NCI-H748 treated with DMSO at 0.1 percent for 48 hours (cell line): ENCODE data around the gene DUSP28.
"Not testable (repeated sequence)": the region's sequence is repeated elsewhere in the genome, so short reads cannot be mapped to it uniquely, and the experiment has no call there.

Experiments used
- DNase-seq: peaks from one replicate; lab custom pipeline; 2025; lab: John Stamatoyannopoulos, UW

Gene DUSP28

DNA sequence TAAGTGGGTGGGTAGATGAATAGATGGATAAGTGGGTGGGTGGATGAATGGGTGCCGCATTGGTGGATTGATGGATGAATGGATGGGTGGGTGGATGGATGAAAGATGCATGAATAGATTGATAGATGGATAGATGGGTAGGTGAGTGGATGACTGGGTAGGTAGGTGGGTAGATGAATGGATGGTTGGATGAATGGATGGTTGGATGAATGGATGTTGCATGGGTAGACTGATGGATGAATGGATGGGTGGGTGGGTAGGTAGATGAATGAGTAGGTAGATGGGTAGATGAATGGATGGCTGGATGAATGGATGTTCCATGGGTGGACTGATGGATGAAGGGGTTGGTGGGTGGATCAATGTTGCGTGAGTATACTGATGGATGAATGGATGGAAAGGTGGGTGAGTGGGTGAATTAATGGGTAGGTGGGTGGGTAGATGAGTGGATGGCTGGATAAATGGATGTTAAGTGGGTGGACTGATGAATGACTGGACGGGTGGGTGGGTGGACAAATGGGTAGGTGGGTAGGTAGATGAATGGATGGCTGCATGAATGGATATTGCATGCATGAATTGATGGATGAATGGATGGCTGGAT is 32.9 kb upstream of the DUSP28 start:
- DNase-seq: no peak

DNA sequence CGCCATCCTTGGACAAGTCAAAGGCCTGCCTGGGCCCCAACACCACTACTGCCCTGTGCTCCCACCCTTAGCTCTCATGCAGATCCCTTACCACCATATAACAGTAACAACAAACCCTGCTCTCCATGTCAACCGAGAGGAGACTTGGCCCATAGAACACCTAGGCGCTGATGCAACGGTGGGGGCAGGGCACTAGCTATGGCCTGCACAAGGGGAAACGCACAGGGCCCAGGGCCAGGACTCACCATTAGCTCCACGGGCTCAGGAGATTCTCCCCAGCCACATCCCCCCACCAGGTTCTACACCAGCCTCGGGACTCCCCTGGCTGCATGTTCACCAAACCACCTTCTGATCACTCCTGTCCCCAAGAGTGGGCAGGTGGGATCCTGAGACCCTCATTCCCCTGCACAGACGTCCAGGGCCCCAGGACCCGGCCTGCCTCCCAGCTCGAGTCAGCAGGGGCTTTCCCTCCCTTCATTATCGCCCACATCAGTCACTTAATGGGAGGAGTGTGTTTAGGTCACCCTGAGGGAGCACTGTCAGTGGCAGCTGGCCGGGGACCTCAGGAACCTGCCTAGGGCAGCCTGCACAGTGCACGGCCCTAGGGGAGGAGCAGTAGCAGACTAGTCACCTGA is 31.6 kb upstream of the DUSP28 start:
- DNase-seq: no peak

DNA sequence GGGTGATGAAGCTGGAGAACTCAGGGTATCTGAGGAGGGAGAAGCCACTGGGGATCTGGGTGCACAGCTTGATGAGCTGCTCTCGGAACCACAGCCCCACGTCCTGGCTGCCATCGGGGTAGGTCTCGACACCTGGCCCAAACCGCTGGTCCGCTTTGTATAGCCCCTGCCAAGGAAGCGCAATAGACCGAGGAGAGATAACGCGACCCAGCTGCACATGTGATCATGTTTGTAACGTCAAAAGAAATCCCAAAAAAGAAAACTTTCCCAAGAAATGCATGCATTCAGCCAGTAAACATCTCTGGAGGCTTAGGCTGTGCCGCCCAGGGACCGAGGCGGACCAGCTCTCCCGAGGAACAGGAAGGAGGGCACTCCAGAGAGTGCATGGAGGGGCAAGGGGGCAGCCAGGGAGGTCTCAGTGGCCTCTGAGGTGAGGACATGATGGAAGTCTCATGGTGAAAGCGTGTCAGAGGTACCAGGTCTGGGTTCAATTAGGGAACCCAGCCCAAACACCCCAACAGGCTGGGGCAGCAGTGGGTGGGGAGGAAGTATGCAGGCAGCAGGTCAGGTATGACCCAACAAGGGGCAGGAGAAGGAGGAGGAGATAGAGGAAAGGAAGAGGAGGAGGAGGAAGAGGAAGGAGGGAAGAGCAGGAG is 30.7 kb upstream of the DUSP28 start:
- no peak for DNase-seq

DNA sequence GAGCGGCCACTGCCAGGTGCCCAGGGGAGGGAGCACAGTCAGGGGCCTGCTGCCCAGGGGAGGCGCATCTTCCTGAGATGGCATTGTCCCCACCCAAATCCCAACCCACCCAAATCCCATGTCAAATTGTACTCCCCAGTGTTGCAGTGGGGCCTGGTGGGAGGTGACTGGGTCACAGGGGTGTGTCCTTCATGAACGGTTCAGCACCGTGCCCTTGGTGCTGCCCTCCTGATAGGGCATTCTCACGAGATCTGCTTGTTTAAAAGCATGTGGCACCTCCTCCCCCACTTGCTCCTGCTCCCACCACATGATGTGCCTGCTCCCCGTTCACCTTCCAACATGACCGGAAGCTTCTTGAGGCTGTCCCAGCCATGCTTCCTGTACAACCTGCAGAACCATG is 30.0 kb upstream of the DUSP28 start:
- no peak for DNase-seq

DNA sequence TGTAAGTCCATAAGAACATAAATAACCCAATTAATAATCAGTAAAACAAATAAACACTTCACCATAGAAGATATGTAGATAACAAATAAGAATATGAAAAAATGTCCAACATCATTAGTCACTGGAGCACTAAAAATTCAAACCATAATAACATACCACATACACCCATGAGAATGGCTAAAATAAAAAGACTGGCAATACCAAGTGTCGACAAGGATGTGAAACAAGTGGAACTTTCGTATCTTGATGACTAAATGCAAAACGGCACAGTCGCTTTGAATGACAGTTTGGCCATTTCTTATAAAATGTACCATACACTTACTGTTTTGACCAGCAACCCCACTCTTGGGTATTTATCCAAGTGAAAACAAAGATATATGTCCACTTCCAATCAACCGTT is 29.1 kb upstream of the DUSP28 start:
- no peak for DNase-seq

DNA sequence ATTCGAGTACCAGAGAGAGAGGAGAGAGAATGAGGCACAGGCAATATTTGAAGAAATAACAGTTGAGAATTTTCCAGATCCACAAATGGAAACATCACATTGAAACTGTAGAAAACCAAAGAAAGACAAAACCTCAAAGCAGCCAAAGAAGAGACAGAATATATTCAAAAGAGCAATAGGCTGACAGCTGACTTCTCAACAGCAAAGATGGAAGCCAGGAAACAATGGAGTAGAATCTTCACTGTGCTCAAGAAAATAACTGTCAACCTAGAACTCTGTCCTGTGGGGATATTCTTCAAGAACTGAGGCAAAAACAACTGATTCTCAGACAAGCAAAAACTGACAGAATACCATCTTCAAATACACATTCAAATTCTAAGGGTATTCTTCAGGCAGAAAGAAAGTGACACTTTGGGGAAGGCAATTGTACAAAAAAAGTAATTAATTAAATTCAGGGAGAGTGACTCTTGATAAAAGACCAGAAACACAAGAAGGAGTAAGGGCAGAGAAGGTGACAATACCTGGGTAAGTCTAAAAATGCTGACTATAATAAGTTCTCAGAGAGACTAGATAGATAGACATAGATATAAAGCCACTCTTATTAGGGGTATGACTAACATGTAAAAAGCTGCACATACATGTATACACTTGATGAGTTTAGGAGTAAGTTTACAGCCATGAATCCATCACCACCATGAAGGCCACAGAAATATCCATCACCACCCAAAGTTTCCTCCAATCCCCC is 28.0 kb upstream of the DUSP28 start:
- no peak for DNase-seq

DNA sequence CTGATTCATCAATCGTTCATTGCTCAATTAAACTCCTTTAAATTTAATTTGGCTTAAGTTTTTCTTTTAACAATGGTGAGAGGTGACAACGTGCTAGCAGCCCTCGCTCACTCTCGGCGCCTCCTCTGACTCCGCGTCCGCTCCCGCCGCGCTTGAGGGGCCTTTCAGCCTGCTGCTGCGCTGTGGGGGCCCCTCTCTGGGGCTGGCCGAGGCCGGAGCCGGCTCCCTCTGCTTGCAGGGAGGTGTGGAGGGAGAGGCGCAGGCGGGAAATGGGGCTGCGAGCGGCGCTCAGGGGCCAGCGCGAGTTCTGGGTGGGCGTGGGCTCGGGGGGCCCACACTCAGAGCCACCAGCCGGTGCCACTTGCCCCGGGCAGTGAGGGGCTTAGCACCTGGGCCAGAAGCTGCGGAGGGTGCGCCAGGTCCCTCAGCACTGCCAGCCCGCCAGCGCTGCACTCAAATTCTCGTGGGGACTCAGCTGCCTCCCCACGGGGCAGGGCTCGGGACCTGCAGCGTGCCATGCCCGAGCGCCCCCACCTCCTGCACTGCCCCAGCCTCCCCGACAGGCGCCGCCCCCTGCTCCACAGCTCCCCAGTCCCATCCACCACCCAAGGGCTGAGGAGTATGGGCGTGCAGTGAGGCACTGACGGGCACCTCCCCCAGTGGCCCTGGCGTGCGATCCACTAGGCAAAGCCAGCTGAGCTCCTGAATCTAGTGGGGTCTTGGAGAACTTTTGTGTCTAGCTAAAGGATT is 22.0 kb upstream of the DUSP28 start:
- no peak for DNase-seq

DNA sequence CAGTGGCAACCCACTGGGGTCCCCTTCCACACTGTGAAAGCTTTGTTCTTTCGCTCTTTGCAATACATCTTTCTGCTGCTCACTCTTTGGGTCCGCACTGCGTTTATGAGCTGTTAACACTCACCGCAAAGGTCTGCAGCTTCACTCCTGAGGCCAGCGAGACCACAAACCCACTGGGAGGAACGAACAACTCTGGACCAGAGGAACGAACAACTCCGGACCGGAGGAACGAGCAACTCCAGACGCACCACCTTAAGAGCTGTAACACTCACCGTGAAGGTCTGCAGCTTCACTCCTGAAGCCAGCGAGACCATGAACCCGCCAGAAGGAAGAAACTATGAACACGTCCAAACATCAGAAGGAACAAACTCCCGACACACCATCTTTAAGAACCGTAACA is 21.1 kb upstream of the DUSP28 start:
- not testable (repeated sequence) for DNase-seq

DNA sequence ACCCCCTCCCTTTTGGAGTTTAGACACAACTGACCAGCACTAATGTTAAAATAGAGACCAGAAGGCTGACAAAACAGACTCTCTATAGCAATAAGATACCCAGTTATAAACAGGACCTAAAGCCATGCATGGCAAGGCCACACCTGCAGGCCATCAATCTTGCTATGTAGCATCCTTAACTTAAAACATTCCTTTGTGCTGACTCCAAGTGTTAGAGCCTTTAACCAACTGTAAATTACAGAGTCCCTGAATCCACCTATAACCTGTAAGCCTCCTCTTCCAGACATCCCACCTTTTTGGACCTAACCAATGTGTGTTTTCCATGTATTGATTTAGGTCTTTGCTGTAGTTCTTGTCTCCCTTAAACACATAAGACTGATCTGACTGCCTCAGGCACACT is 20.3 kb upstream of the DUSP28 start:
- no peak for DNase-seq

DNA sequence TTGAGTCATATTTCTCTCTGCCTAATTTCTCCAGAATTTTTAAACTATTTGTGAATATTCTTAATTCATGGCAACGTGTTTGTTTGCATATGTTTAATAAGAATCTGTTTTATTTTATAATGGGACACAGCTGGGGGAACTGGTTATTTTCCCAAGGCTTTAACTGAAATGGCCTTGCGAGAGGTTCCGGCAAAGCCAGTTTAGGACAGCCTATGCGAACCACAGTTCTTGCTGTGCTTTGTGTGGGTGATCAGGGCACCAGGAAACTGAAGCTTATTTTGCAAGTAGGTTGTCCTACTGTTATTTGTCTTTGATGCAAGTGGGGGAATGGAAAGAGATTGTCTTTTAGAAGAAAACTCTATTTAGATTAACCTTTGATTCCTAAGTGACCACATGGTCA is 8.9 kb upstream of the DUSP28 start:
- DNase-seq: no peak

DNA sequence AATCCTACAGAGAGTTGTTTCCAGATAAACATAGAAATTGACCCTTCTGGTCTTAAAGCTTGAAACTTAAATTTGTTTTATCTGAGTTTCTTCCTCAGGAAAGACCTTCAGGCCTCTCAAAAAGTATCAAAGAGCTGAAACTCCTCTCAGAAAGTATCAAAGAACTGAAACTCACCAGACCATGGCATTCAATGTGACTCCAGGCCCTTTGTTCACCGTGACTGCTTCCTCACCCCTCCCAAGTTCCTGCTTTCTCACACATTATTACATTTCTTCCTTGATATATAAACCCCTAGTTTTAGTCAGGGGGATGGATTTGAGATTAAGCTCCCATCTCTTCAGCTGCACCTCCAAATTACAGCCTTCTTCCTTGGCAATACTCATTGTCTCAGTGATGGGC is 8.3 kb upstream of the DUSP28 start:
- no peak for DNase-seq

DNA sequence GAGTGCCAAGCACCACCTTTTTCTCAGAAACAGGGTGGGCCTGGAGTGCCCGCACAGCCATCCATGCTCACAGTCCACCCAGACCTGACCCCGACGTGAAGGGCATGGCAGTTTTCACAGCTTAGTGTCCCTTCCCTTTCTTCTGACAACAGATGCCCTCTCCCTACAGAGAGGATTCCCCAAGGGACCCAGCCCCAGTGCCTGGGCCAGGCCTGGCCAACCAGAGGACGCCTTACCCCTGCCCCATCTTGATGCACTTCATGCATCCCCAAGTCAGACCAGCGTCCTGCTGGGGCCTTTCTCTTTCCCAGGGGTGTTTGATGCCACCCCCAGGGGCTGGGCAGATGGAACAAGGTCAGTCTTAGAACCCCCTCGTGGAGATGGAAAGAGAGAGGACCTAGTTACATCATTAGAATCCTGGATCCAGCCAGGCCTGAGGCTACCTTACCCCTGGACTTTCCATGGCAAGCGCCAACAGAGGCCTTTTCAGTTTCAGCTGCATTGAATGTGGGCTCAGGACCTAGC is 6.1 kb upstream of the DUSP28 start:
- no peak for DNase-seq

DNA sequence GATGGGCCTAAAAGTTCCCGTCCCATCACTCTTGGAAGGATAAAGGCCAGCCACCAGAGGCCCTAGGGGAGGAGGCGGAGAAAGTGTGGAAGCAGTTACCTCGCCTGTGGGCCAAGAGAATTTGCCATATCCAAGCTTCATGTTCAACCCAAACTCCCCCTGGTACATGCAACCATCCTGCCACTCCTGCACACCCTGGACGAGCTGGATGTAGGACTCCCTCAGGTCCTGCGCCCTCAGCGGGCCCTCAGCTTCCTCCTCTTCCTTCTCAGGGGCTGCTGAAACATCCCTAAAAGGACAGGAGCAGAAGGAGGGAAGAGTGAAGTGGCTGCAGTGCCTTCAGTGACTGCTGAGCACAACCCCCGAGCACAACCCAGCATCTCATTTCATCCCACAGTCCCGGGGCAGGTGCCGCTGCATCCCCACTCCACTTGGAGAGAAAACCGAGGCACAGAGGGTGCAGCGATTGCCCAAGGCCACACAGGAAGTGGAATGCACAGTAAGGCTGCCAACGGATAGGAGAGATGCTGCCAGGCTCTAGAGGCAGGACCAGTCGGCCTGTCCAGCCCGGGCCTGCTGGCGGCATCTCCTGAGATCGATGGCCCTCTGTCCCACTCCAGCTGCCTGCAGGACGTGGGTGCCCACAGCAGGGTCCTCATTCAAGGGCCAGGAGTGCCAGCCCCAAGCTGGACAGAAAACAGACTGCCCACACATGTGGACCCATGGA is 5.2 kb upstream of the DUSP28 start:
- DNase-seq: no peak

DNA sequence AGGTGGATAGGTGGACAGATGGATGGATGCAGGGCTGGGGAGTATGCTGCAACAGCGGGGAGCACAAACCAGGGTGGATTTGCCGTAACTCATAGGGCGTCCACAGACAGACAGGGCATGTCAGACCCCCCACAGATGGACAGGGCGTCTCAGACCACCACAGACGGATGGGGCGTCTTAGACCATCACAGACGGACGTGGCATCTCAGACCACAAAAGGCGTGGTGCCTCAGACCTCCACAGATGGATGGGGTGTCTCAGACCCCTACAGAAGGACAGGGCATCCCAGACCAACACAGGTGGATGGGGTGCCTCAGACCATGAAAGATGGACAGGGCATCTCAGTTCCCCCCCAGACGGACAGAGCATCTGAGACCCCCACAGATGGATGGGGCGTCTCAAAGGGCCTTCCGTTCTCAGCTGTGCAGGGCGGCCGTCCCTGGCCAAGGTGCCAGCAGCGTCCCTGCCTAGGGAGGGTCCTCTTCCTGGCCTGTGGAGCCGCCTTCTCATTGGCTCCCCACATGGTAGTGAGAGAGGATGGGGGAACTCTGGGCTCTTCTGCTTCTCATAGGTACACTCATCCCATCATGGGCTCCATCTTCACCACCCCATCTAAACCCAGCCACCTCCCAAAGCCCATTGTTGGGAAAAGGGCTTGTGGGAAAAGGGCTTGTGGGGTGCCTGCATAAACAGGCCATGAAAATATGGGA is 4.5 kb upstream of the DUSP28 start:
- DNase-seq: no peak

DNA sequence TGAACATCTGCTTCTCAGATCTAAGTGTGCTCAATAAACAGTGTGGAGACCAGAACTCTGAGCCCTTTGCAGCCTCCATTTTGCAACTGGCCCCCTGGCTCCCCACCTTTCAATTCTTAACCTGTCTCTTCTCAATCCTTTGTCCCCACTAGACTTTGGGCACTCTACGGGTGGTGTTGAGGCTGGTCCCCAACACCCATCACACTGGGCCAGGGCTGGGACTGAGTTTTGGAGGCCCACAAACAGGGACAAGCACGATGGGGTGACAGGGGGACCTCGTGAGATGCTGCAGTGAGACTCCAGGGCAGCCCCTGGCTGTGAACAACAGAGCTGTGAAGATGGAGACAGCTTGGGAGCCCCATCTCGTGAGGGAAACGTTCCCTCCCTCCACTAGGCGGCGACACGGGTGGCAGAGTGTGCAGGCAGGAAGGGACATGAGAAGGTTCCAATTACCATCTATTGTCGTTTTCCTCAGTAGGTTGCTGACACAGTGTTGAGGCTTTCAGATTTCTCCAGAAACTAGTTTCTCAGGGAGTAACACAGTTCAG is 3.5 kb upstream of the DUSP28 start:
- DNase-seq: peak; percentile 8

DNA sequence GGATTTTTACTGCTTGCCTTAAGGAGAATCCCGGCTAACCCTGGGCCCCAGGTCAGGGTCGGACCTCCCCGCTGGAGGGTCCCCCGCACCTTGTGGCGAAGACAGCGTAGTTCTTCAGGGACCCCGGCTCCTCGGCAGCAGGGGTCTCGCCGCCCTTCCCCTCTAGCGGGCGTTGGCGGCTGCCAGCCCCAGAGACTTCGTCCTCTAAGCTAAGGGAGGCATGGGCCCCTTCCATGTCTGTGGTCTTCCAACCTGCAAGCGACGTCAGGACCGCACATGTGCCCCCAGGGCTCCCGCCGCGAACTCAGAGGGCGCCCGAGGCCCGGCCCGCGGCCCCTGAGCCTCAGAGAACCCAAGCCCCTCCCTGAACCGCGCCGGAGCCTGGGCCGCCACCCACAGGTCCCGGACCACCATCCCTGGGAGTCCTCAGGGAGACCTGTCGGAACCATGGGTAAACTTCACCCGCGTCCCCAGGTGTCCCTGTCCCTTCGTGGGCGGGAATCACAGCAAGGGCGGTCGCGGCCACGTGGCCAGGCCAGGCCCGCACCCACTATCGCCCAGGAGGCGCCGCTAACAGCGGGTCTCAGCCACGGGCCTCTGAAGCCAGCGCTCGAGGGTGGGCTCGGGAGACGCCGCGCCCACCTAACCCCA is 2.9 kb upstream of the DUSP28 start:
- DNase-seq: no peak

DNA sequence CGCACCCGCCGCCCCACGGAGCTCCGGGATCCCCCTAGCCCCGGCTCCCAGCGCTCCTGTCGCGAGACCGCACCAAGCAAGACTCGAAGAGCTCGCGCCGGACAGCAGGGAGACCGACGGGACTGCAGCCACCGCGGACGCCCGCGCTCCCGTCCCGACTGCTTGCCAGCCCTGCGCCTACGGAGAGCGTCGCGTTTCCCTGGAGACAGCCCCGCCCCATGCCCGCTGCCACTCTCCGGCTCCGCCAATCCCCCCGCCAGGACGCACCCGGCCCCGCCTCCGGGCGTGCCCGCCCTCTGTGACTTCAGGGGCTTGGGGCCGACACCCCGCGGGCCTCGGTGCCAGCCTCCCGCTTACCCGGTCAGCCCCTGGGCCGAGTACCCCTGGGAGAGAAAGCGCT is 2.3 kb upstream of the DUSP28 start, which contains the start of gene ANKMY1:
TSS of gene ANKMY1 (minus strand) at position 181 of the 400 bp plus-strand sequence. CDS start 653 bp downstream, outside the sequence.
- peak; percentile 35 for DNase-seq

DNA sequence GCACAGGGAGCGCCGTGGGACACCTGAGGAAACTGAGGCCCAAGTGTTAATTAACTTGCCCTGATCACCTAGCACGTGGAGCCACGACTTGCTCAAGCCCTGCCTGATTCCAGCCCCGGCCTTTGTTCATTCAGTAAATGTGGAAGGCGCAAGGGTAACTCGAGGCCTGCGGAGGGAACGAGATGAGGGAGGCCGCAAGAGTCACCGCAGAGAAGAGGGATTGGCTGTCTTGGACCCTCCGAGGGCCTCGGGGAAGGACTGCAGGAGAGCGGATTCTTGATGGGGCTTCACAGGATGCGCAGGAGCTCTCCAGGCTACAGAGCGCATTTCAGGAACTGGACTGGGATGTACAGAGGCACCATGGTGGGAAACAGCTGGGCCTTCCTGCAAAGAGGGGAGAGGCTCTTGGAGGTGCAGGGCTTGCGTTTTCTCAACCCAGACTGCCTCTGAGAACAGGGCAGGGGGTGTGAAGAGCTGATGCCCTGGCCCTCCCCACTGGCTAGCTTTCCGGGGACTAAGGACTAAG is 1.9 kb upstream of the DUSP28 start:
- DNase-seq: no peak

DNA sequence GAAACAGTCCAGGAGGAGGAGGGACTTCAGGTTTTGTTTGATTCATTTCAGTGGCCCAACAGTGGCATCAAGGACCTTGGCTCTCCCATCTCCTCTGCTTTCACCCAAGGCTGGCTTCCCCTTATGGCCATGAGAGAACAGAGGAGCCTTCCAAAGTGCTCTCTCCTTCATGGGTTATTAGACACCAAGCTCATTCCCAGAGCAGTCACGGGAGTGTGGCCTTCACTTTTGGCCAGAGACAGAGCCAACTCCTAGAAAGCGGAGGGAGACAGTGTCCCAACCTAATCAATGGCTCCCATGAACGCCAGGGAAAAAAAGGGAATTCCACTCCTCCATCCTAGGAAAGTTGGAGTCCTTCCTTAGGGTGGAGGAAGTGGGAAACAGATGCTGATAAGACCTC is 871 bp upstream of the DUSP28 start:
- DNase-seq: no peak
